SW 1271 (cell line): Measurements from ENCODE around the gene PHC2.
"Not testable (repeated sequence)": the region's sequence is repeated elsewhere in the genome, so short reads cannot be mapped to it uniquely, and the experiment has no call there.

Experiments
- DNase-seq, 2 experiments: peaks; one replicate each; lab custom pipeline; 2025; lab: John Stamatoyannopoulos, UW

The PHC2 gene

DNA sequence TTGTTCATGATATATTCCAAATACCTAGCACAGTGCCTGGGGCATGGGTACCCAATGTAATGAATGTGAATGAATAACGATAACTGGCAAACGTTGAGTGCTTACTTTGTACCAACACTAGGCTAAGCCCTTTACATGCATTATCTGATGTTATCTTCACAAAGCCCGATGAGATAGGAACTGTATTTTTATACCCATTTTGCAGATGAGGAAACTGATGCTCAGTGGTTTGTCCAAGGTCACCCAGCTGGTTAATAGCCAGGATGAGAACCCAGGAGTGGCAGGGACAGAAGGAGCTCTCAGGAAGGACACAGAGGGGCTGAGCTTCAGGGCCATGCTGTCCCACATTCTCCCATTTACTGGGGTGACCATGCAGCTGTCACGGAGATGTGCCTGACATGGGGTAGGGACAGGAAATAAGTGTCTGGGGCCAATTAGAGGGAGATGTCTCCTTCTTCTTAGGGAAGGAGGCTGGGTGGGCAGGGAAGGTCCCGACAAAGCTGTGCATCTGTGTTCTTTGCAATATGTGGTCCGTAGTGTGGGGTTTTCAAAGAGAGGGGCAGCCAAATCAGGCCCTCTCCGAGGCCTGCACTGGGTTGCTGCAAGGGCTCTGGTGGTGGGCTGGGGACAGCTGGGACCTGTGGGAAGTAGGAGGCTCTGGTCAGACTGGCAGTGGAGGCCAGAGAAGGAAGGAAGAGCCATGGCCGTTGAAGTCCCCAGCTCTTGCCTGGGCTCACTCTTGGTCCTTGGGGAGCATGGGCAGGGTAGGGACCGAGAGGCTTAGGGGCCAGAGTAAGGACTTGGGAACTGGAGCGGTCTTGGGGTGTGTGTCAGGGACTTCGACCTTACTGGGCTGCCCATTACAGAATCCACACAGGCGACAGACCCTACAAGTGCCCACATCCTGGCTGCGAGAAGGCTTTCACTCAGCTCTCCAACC, 136.6 kb downstream of the PHC2 start:
- DNase-seq: no peak

DNA sequence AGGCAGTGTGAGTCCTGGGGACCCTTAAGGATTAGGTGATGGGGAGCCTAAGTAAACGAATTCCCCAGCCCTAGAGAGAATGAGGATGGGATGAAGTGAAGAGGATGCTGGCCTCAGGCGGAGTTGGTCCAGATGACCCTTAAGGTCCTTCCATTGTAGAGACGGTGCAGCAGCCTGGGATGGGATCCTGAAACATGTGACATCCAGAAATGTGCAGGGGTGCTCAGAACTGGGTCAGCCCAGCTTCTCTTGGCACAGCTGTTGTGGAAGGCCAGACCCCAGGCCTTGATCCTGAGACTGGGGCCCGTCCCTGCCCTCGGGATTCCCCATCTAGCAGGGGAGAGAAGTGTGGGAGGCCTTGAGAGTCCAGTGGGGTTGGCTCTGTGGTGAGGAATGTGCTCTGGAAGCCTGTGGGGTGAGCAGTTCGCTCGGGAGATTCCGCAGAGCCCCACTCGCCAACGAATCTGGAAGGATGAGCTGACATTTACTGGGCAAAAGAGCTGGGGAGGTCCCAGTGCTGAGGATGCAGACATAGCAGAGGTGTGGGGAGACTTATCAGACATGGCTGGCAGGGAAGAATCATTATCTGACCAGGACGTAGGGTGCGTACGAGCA, 138.1 kb downstream of the PHC2 start:
- DNase-seq: no peak

DNA sequence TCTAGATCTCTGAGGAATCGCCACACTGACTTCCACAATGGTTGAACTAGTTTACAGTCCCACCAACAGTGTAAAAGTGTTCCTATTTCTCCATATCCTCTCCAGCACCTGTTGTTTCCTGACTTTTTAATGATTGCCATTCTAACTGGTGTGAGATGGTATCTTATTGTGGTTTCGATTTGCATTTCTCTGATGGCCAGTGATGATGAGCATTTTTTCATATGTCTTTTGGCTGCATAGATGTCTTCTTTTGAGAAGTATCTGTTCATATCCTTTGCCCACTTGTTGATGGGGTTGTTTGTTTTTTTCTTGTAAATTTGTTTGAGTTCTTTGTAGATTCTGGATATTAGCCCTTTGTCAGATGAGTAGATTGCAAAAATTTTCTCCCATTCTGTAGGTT, 140.3 kb downstream of the PHC2 start:
- not testable (repeated sequence) for DNase-seq

DNA sequence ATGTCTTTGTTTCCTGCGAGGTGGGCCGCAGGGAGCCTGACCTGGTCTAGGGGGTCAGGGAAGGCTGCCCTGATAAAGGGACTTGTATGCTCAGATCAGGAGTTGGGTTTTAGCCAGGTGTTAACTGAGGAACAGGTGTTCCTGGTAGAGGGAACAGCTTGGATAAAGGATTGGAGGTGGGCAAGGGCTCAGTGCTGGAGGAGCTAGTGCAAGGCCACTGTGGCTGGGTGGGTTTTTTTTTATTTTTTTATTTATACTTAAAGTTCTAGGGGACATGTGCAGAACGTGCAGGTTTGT, 141.1 kb downstream of the PHC2 start:
- no peak for DNase-seq

DNA sequence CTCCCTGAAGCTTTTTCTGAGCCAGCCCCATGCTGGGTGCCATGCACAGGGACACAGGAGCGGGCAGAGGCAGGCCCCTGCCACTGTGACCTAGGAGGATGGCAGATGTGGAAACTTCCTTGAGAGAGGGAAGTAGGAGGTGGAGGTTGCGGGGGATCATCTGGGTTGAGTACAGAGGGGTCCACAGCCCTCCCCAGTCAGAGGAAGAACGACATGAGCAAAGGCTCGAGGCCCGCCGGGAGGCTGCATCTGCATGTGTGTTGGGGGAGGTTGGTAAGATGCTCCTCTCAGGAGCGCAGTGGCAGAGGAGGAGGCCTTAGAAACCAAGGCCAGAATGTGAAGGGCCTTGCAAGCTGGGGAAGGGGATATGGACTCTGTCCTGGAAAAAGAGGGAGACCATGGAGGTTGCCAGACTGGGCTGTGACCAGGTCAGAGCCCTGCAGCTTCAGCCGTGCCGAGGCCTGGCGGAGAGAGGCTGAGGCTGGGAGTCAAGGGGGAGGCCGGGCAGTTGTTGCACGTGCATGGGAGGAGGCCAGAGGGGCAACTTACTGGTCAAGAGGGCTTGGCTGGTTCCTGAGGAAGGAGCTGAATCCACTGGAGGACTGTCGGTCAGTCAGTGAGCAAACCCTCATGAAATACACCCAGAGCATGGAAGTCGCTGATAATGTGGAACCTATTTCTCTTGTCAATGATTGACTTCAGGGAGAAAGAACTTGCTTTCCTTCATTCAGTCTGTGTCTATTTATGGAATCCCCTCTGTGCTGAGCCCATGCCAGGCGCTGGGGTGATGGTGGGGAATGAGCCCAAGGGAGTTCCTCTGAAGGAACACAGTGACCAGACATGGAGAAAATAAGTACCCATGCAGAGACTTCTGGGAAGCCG, 141.7 kb downstream of the PHC2 start:
- DNase-seq: no peak

DNA sequence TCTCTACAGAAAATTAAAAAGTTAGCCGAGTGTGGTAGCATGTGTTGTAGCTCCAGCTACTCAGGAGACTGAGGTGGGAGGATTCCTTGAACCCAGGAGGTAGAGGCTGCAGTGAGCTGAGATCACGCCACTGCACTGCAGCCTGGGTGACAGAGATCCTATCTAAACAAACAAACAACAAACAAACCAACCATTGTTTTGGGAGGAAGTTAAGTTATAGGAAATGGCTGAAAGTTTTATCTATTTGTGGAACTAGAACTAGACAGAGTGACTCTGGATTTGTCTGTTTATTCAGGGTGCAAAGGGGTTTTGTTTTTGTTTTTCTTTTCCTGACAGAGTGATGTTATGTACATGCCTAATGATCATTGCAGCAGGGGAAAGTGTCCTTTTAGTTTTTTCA, 143.6 kb downstream of the PHC2 start:
- DNase-seq: no peak

DNA sequence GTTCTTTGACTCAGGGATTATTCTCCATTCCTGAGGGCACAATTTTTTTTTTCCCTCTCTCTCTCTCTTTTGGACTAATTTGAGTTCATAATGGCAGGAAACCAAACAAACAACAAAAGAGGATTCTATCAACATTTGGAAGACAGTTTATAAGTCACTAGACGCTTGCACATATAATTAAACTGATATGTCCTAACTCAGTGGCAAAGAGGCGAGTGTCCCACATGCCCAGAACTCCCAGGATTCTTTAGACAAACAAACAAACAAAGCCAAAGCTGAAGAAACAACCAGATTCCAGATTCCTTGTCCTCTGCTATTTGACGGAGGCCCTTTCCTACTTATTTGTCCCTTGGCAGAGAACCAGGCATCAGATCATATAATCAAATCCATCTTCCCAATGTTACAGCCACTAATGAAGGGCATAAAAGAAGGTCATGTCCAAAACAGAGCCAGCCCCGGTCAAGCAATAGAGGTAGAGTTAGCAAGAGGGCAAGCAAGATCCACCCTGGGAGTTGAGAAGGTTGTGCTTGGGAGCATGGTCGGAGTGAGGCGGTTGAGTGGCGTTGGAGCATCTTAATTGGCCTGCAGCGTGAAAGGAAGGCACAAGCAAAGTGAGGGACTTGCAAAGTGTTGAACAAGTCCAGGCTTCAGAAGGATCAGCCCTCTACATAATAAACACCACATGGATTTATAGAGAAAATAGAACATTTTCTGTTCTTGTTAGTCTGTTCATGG, 144.3 kb downstream of the PHC2 start:
- no peak for DNase-seq

DNA sequence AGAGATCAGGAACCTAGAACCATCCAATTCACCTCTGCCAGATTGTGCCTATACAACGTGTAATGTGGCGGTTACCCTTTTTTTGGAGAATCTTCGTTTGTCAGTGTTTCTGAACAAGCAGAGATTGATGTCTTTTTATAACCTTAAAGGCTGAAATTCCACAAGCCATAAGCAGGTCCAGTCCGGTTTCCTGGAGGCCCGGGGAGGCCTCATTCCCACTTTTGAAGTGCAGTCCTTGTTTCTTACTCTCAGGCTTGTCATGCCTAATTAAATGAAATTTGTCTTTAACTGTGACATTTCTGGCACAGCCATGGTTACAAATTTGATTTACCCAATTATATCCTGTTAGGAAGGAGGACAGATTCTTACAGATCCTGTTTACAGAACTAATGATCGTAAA, 146.8 kb downstream of the PHC2 start:
- DNase-seq: no peak

DNA sequence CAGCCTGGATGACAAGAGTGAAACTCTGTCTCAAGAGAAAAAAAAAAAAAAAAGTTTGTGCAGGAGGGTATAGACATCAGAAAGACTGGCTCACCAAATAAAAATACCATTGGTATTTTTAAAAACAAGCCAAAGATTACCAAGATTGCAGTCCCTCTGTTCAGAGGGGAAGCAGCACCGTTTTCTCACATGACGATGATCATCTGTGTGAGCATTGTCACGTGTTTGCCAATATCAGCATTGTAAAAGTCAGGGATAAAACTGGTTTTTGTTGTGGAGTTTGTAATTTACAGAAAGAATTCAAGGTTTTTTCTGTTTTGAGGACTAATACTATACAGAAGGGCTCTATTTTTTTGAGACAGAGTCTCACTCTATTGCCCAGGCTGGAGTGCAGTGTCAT, 148.1 kb downstream of the PHC2 start:
- no peak for DNase-seq

DNA sequence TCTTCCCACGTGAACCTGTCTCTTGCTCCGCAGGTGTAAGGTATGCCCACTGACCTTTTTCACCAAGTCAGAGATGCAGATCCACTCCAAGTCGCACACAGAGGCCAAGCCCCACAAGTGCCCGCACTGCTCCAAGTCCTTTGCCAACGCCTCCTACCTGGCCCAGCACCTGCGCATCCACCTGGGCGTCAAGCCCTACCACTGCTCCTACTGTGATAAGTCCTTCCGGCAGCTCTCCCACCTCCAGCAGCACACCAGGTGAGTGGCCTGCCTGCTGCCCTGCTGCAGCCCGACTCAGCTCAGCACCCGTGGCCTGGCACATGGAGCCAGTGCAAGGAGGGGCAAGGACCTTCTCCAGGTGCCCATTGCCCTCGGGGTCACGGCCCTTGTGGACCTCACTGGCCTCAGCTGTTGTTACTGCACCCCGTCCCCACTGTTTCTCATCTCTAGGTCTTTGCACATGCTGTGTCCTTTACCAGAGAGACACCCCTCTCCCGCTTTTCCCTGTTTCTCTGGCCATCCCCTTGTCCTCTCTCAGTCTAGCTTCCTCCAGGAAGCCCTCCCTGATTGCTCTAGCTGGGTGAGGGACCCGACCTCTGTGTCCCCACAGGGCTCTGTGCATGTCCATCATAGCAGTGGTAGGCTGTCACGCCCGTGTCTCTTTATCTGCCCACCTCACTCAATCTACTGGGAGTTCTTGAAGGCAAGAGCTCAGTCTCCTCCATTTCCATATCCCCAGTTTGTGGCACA, 149.2 kb downstream of the PHC2 start:
- no peak for DNase-seq

DNA sequence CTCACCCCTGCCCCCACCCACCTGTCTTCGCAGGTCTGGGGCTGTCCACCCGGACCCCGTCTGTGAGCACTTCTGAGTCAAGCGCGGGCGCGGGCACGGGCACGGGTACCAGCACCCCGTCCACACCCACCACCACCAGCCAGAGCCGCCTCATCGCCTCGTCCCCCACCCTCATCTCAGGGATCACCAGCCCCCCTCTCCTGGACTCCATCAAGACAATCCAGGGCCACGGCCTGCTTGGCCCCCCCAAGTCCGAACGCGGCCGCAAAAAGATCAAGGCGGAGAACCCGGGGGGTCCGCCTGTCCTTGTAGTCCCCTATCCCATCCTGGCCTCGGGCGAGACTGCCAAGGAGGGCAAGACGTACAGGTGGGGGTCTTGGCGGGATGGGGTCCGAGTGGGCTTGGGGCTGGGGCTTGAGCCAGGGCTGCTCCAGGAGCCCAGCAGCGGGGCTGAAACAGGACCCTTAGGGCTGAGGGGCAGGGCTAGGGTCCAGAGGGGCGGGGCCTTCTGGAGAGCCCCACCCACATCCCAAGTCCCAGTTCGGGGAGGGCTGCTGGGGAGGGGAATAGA, 150.7 kb downstream of the PHC2 start:
- DNase-seq: no peak

DNA sequence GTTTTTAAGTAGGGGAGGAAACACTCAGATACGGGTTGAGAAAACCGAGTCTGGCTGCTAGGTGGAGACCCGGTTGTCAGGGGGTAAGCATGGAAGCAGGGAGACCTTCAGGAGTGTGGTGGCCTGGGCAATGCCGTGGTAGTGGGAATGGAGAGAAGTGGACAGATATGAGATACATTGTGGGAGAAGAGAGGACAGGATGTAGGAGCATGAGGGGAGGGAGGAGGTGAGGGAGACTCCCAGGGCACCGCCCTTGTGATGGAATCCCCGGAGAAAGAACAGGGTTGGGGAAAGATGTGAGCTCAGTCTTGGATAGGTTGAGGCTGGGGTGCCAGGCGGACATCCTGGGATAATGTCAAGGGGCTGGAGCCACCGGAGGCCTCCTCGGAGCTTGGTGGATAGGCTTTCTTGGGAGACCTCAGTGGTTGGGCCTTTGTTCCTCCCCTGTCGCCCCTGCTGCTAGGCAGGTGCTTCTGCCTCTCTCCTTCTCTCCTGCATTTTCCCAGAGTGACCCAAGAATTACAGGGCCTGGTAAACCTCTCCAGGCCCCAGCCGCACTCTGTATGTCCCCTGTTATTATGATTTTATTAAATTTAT, 153.3 kb downstream of the PHC2 start:
- DNase-seq: no peak

DNA sequence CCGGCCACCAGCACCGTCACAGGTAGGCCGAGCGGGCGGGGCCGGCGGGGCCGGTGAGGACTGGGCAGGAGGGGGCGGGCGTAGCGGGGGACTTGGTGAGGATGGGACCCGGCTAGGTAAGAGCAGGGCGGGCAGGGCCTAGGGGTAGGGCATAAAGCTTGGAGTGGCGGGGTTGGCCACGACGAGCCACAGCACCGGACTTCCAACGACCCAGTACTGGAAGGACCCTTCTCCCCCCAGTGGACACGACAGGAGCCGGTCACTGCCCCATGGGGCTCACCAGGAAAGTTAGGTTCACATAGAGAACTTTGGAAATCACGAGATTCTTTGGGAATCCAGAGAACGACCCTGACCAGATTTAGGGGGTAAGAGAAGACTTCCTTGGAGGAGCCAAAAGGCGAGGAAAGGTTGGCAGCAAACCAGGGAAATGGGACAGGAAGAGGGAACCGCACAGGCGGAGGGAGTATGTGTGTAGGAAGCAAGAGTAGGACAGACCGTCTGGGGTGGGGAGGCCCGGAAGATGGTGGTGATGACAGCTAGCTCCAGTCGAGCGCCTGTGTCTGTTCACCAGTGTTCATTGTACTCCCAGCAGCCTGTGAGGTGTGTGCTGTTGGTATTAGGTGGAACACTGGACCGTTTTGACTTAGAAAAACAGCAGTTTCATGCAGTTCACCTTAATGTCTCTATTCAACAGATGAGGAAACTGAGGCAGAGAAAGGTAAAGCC, 154.2 kb downstream of the PHC2 start:
- DNase-seq: no peak

DNA sequence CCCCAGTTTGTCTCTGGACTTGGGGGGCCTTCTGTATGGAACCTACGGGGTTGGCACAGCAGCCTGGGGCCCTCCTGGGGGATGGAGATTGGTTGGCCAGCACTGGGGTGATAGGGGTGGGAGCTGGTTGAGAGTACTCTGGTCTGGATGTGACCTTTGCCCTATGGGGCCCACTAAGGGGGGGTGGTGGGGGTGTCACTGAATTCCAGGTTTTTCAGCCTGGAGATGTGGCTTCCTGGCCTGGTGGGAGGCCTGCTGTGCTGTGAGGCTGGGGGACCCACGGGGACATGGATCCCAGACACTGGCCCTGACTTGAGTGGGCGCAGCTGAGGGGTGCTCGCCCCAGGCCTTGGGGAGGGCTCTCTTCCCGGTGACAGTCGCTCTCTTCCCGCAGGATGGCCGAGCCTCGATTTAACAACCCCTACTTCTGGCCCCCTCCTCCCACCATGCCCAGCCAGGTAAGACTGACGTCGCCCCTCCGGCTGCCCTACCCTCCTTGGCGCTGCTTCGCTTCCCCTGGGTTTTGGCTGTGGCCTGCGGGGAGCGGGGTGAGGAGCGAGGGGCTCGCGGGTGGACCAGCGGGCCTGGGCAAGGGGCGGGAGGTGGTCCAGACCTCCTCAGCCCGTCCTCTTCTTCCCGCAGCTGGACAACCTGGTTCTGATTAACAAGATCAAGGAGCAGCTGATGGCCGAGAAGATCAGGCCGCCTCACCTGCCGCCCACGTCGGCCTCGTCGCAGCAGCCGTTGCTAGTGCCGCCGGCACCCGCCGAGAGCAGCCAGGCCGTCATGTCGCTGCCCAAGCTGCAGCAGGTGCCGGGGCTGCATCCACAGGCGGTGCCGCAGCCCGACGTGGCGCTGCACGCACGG, 155.0 kb downstream of the PHC2 start:
- DNase-seq: no peak

DNA sequence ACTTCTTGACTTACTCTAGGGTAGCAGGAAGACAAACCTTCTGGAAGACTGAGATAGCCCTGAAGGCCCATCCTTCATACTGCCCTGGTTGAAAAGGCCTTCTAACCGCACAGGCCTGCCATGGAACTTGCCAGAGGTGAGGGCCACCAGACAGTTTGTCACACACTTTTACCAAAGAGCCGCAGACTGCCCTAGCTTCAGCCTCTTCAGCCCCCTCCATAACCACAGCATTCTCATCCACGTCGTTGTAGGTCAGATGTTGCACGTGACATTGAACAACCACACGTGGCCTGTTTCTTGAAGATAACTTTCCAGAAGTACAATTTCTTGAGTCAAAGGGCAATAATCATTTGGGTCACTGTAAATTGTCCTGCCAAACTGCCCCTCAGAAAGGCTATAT, 155.7 kb downstream of the PHC2 start:
- no peak for DNase-seq

DNA sequence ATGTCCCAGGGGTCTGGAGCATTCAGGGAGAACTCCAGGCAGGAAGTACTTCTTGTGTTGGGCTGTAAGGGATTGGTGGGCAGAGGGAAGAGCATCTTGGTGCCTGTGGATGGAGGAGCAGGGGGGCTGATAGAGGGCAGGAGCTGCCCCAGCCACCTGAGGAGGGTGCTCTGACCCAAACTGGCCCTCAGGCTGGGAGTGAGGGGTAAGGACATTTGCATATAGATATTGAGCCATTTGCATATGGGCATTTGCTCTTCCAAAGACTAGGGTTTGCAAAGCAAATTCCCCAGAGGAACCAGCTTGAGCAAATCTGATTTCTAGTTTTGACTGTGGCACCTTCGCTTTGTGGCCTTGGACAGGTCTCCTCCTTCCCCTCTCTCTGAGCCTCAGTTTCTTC, 156.4 kb downstream of the PHC2 start:
- DNase-seq: no peak

DNA sequence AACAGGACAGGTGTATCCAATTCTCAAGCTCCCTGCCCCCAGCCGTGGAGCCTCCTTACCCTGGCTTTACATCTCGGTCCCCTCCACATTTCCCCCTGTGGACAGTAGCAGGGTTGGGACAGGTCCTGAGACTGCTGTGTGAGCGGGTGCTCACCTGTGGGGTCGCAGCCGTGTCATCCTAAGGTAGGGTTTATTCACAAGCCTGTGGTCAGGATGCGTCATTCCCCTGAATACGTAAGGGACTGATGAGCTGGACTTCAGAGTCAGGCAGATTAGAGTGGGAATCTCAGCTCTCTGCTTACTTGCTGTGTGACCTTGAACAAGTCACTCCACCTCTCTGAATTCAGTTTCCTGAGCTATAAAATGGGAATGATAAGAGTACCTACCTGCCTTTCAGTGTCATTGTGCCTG, 156.9 kb downstream of the PHC2 start:
- no peak for DNase-seq
